Left lobe of liver (tissue), 2 donors: Measurements from ENCODE around the gene CLBA1. TPM values are rescaled to one million over a fixed set of nuclear protein-coding genes. Genes with fewer than 3 reads are reported as not detected.
A peak's percentile ranks its signal among the peaks of the same experiment; 100 is the strongest.
"Not testable (repeated sequence)": the region's sequence is repeated elsewhere in the genome, so short reads cannot be mapped to it uniquely, and the experiment has no call there.

Experiments
- ATAC-seq: fragments of 200-7000 bp; cut with Tn5 transposase; one replicate; pipeline ENCODE4 v1.9.1; 2020; ENCODE audit warnings: mild to moderate bottlenecking, moderate library complexity
- DNase-seq: peaks from one replicate; pipeline ENCODE4 v3.0.0-alpha.2; 2020; ENCODE audit warnings: low spot score
- total RNA-seq: library from RNA; stranded (reverse); gene quantifications from one replicate; pipeline ENCODE4 v1.2.1, GENCODE V29; 2021
- donor health status: DM: no; HTN: no; CAD: no; lungs with moderate emphysema.
- donor health status: DM: no; HTN: yes; CAD: no.

The CLBA1 gene
- 2.2 TPM for total RNA-seq

- ATAC-seq: peak; percentile 95
- DNase-seq: peak; percentile 93
Measured at GRCh38 chr14:104985675-104986486, at the start of gene CLBA1. TSS of gene CLBA1 (plus strand) at chr14:104985788. CDS start at chr14:104986432, 644 bp downstream.

- DNase-seq: peak; percentile 33
- no peak for ATAC-seq
Measured at GRCh38 chr14:104935955-104936354, 49.6 kb upstream of the CLBA1 start.

- no peak for ATAC-seq
- no peak for DNase-seq
Measured at GRCh38 chr14:104936361-104937155, 49.0 kb upstream of the CLBA1 start.

GRCh38 chr14:104937161-104937560, 48.4 kb upstream of the CLBA1 start:
- ATAC-seq (no peak), DNase-seq (peak; percentile 28)

- no peak for ATAC-seq
- DNase-seq: peak; percentile 31
Measured at GRCh38 chr14:104937694-104938365, 47.8 kb upstream of the CLBA1 start.

GRCh38 chr14:104938436-104938835, 47.2 kb upstream of the CLBA1 start:
- no peak for DNase-seq

GRCh38 chr14:104938960-104939359, 46.6 kb upstream of the CLBA1 start:
- no peak for DNase-seq
- ATAC-seq: no peak

More at GRCh38 chr14:104938436-104938835, 47.2 kb upstream of the CLBA1 start:
- ATAC-seq: no peak

GRCh38 chr14:104939666-104940410, 45.8 kb upstream of the CLBA1 start:
- DNase-seq (peak; percentile 29), ATAC-seq (no peak)

- DNase-seq (no peak), ATAC-seq (no peak)
Measured at GRCh38 chr14:104940526-104941150, 45.0 kb upstream of the CLBA1 start.

GRCh38 chr14:104941508-104942365, 43.9 kb upstream of the CLBA1 start:
- ATAC-seq (no peak), DNase-seq (no peak)

- ATAC-seq (no peak), DNase-seq (no peak)
Measured at GRCh38 chr14:104942586-104942985, 43.0 kb upstream of the CLBA1 start.

GRCh38 chr14:104943216-104944015, 42.2 kb upstream of the CLBA1 start:
- not testable (repeated sequence) for ATAC-seq, DNase-seq

- DNase-seq, ATAC-seq: not testable (repeated sequence)
Measured at GRCh38 chr14:104944016-104944308, 41.6 kb upstream of the CLBA1 start.

- ATAC-seq, DNase-seq: not testable (repeated sequence)
Measured at GRCh38 chr14:104944436-104945205, 41.0 kb upstream of the CLBA1 start.

- ATAC-seq: not testable (repeated sequence)
Measured at GRCh38 chr14:104945266-104945665, 40.3 kb upstream of the CLBA1 start.

GRCh38 chr14:104945986-104946965, 39.3 kb upstream of the CLBA1 start:
- ATAC-seq, DNase-seq: not testable (repeated sequence)

More at GRCh38 chr14:104945266-104945665, 40.3 kb upstream of the CLBA1 start:
- not testable (repeated sequence) for DNase-seq
